HG02759 (cell line): ENCODE data around the gene PACC1.

Experiments used
- ATAC-seq: cut with Tn5 transposase; IDR thresholded peaks from one replicate; pipeline ENCODE4 v1.9.1; 2021; ENCODE audit warnings: mild to moderate bottlenecking, moderate library complexity; ENCODE audit not compliant: unreplicated experiment

Gene PACC1

GRCh38 chr1:212414328-212415106 lies at the start of gene PACC1:
TSS of gene PACC1 (minus strand) at chr1:212414886. CDS start at chr1:212414757, 129 bp downstream.
- ATAC-seq: peak; percentile 97

- ATAC-seq: no peak
These were observed 49.0 kb upstream of the PACC1 start for GRCh38 chr1:212463565-212464285.

- ATAC-seq: no peak
These were observed 47.4 kb upstream of the PACC1 start for GRCh38 chr1:212461916-212462660.

- ATAC-seq: no peak
These were observed 45.7 kb upstream of the PACC1 start for GRCh38 chr1:212460376-212460775.

GRCh38 chr1:212459656-212460055 lies 45.0 kb upstream of the PACC1 start:
- ATAC-seq: no peak

GRCh38 chr1:212458817-212459216 lies 44.1 kb upstream of the PACC1 start:
- no peak for ATAC-seq

GRCh38 chr1:212457740-212458338 lies 43.2 kb upstream of the PACC1 start:
- no peak for ATAC-seq

- peak; percentile 79 for ATAC-seq
These were observed 41.3 kb upstream of the PACC1 start for GRCh38 chr1:212455803-212456528.

GRCh38 chr1:212455401-212455800 lies 40.7 kb upstream of the PACC1 start:
- no peak for ATAC-seq

GRCh38 chr1:212454741-212455140 lies 40.1 kb upstream of the PACC1 start:
- no peak for ATAC-seq

GRCh38 chr1:212453156-212453857 lies 38.6 kb upstream of the PACC1 start:
- ATAC-seq: no peak

- no peak for ATAC-seq
These were observed 37.9 kb upstream of the PACC1 start for GRCh38 chr1:212452323-212453155.

GRCh38 chr1:212451416-212452322 lies 37.0 kb upstream of the PACC1 start:
- ATAC-seq: no peak

- ATAC-seq: no peak
These were observed 35.7 kb upstream of the PACC1 start for GRCh38 chr1:212450331-212450881.

GRCh38 chr1:212447478-212447877 lies 32.8 kb upstream of the PACC1 start:
- no peak for ATAC-seq

- ATAC-seq: no peak
These were observed 31.6 kb upstream of the PACC1 start for GRCh38 chr1:212446333-212446732.

- no peak for ATAC-seq
These were observed 27.7 kb upstream of the PACC1 start for GRCh38 chr1:212442408-212442807.

GRCh38 chr1:212440419-212440818 lies 25.7 kb upstream of the PACC1 start:
- ATAC-seq: no peak
